Activated T-helper 17 cell treated with anti-CD3 and anti-CD28 coated beads, Interleukin-2, amount 50 U/mL, for 72 hours (primary cell): ENCODE results near the gene EPB41L2. TPM values are rescaled to one million over a fixed set of nuclear protein-coding genes. Genes with fewer than 3 reads are reported as not detected.
"Not testable (repeated sequence)": the region's sequence is repeated elsewhere in the genome, so short reads cannot be mapped to it uniquely, and the experiment has no call there.

ENCODE experiments used
- ATAC-seq: fragments of 150-1000 bp; cut with Tn5 transposase; replicated peaks from 2 replicates; pipeline ENCODE4 v1.10.0; 2021; ENCODE audit warnings: mild to moderate bottlenecking, moderate library complexity
- H3K27ac Mint-ChIP-seq: one replicate; pipeline ENCODE4 v1.8.0; 2022; ENCODE audit warnings: mixed read lengths
- H3K27me3 Mint-ChIP-seq: one replicate; pipeline ENCODE4 v1.8.0; 2022; ENCODE audit warnings: mixed read lengths
- H3K36me3 Mint-ChIP-seq: one replicate; pipeline ENCODE4 v1.8.0; 2022; ENCODE audit warnings: low read depth, mild to moderate bottlenecking, mixed read lengths
- H3K4me1 Mint-ChIP-seq: one replicate; pipeline ENCODE4 v1.8.0; 2022; ENCODE audit warnings: mixed read lengths
- H3K4me3 Mint-ChIP-seq: one replicate; pipeline ENCODE4 v1.8.0; 2022; ENCODE audit warnings: mild to moderate bottlenecking, mixed read lengths
- H3K9me3 Mint-ChIP-seq: one replicate; pipeline ENCODE4 v1.8.0; 2022; ENCODE audit warnings: mixed read lengths
- total RNA-seq, 2 donors: library from RNA; stranded (reverse); gene quantifications; one replicate each; pipeline ENCODE4 v1.2.3, GENCODE V29; 2022

The EPB41L2 gene
- total RNA-seq, 2 donors from 2014 or later, result 31.0 to 49.3 TPM

DNA sequence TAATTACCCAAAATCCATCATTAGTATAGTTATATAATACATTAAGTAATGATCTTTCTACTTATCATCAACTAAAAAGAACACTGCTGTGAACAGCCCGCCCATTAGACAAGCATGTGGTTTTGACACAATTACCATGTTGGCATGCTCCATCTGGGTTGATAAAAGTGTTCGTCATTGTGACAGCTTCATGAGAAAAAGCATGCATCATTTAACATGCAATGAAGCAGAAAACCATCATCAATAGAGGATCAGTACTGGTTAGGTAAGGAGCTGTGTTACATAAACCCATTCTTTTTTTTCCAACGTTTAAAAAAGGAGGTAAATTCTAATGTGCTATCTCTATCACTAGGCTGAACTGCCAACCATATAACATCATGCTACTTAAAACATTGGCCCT is 101.9 kb downstream of the EPB41L2 start:
- Mint-ChIP-seq H3K27ac (no peak overlapping the region), H3K9me3 (no peaks in the 10 kb centered on the region), H3K4me1 (no peaks in the 10 kb centered on the region), H3K36me3 (peaks cover 3% of the 10 kb centered on the region), H3K27me3 (no peaks in the 10 kb centered on the region), H3K4me3 (no peak overlapping the region)
- ATAC-seq, result no peak

DNA sequence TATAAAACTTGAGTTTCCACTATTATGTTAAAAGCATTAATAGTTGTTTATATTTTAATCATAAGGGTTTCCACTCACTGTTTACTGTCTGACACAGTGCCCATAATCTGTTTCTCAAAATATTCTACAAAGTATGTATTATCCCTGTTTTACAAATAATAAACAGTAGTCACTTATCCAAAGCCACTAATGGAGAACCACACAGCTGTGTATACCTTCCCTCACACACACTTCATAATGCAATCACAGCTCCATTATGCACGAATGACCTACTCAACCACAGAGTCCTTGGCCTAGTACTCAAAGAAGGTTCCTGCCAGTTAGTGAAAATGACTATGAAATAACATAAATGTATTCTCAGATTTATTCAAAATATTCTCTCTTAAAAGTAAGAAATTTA is 103.1 kb downstream of the EPB41L2 start:
- no peak for ATAC-seq
- no peaks in the 10 kb centered on the region for H3K4me1 Mint-ChIP-seq
- no peak overlapping the region for H3K27ac Mint-ChIP-seq
- H3K9me3 Mint-ChIP-seq, result no peaks in the 10 kb centered on the region
- no peak overlapping the region for H3K4me3 Mint-ChIP-seq
- H3K36me3 Mint-ChIP-seq, result peaks cover 15% of the 10 kb centered on the region
- H3K27me3 Mint-ChIP-seq, result no peaks in the 10 kb centered on the region

DNA sequence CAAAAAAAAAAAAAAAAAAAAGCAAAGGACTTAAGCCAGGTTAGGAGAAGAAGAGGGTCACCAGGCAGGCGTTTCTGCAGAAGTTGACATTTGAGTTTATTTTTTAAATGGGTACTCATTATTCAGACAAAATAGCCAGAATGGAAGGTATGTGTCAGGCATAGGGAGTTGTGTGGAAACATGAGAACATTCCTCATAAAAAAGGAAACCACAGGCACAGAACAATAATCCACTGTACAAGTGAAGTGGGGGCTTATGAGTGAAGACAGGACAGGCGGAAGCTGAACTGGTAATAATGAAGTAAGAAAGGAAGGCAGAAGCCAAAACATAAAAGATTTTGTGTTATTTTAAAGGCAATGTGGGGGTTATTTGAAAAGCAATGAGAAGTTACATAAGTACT is 104.6 kb downstream of the EPB41L2 start:
- no peak for ATAC-seq
- no peak overlapping the region for H3K4me3 Mint-ChIP-seq
- no peaks in the 10 kb centered on the region for H3K9me3 Mint-ChIP-seq
- H3K4me1 Mint-ChIP-seq, result no peaks in the 10 kb centered on the region
- no peaks in the 10 kb centered on the region for H3K27me3 Mint-ChIP-seq
- H3K27ac Mint-ChIP-seq, result no peak overlapping the region
- H3K36me3 Mint-ChIP-seq, result peaks cover 17% of the 10 kb centered on the region

DNA sequence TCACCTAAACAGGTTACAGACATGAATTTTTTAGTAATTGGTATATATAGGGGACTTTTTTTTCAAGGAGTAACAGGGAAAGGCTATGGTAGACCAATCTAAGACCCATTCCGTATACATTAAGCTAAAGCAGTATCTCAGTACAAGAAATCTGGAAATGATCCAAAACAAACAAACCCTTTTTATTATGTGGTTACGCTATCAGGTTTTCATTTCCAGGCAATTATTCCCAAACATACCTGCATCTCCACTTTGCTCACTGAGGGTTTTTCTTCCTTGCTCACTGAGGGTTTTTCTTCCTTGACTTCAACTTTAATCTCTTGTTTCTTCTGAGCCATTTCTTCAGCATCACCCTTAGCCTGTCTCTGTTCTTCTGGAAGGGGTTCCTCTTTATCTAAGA is 107.3 kb downstream of the EPB41L2 start:
- Mint-ChIP-seq H3K4me1 (no peaks in the 10 kb centered on the region), H3K4me3 (no peak overlapping the region), H3K9me3 (no peaks in the 10 kb centered on the region), H3K27ac (no peak overlapping the region), H3K36me3 (peaks cover 33% of the 10 kb centered on the region), H3K27me3 (no peaks in the 10 kb centered on the region)
- no peak for ATAC-seq

DNA sequence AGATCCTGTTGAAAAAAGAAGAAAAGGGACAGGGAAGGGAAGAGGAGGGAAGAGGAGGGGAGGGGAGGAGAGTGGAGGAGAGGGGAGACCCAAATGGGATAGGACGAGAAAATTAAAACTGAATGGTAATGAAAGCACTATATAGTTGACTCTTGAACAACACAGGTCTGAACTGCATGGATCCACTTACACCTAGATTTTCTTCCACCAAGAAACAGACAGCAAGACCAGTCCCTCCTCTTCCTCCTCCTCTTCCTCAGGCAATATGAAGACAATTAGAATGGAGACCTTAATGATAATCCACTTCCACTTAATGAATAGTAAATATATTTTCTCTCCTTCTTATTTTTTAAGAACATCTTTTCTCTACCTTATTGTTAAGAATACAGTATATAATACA is 113.5 kb downstream of the EPB41L2 start:
- no peaks in the 10 kb centered on the region for H3K4me1 Mint-ChIP-seq
- peaks cover 16% of the 10 kb centered on the region for H3K36me3 Mint-ChIP-seq
- H3K27me3 Mint-ChIP-seq, result no peaks in the 10 kb centered on the region
- H3K4me3 Mint-ChIP-seq, result no peak overlapping the region
- H3K27ac Mint-ChIP-seq, result no peak overlapping the region
- H3K9me3 Mint-ChIP-seq, result no peaks in the 10 kb centered on the region
- ATAC-seq, result no peak

DNA sequence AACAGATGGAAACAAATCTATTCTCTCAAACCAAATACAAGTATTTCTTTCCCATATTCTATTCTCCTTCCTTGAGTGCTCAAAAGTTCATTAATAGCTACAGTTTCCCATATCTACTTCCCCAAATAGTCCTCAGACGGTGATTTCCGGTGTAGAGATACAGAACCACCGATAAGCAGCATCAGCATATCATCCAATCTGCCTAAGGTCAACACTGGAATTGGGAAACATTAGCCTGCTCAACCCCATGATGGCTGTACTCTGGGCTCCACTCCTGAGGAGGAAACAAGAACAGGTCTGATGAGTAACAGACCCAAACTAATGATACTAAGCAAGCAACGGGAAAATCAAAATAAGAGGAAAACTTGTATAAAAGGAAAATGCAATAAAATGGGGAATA is 115.6 kb downstream of the EPB41L2 start:
- Mint-ChIP-seq H3K36me3 (peaks cover 10% of the 10 kb centered on the region), H3K27ac (no peak overlapping the region), H3K4me1 (no peaks in the 10 kb centered on the region), H3K4me3 (no peak overlapping the region), H3K9me3 (no peaks in the 10 kb centered on the region), H3K27me3 (no peaks in the 10 kb centered on the region)
- no peak for ATAC-seq

DNA sequence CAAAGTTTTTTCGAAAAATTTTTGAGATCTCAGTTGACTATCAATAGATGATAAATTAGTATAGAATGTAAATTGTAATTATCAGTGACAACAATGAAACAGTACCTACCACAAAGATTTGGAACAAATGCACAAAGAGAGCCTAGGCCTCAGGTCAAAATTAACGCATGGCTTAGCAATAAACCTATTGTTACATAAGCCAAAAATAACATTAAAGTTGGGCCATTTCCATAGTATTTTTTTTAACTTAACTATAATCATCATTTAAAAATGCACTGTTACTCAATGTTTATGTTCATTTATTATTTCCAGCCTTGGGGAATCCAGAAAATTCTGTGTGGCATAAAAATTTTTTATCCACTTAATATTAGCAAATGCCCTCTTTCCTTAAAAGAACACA is 117.0 kb downstream of the EPB41L2 start:
- Mint-ChIP-seq H3K4me3 (no peak overlapping the region), H3K27ac (no peak overlapping the region), H3K9me3 (no peaks in the 10 kb centered on the region), H3K4me1 (no peaks in the 10 kb centered on the region), H3K27me3 (no peaks in the 10 kb centered on the region), H3K36me3 (no peaks in the 10 kb centered on the region)
- ATAC-seq, result no peak

DNA sequence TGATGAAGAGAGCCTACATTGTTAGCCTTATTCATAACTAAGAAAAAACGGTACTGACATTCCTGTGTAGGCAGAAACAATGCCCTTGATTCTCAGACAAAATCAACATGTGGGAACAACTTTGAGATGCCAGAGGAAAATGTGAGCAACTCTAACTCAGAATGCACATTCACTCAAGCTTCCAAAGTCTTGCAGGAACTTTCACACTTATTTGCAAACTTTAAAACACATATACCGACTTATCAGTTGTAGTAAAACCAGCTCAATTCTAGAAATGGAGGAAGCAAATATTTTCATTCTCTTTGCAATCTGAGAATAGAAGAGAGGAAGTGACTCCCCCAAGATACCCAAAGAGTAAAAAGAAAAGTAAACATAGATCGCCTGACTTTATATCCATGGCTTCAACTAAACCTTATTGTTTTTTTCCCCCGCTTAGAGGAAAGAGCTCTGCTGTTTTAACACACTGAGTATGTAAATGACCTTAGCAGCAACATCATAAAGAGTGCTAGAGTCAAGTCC is 117.6 kb downstream of the EPB41L2 start:
- H3K36me3 Mint-ChIP-seq, result no peaks in the 10 kb centered on the region
- H3K9me3 Mint-ChIP-seq, result no peaks in the 10 kb centered on the region
- H3K4me1 Mint-ChIP-seq, result no peaks in the 10 kb centered on the region
- ATAC-seq, result no peak
- H3K4me3 Mint-ChIP-seq, result no peak overlapping the region
- no peak overlapping the region for H3K27ac Mint-ChIP-seq
- H3K27me3 Mint-ChIP-seq, result no peaks in the 10 kb centered on the region

DNA sequence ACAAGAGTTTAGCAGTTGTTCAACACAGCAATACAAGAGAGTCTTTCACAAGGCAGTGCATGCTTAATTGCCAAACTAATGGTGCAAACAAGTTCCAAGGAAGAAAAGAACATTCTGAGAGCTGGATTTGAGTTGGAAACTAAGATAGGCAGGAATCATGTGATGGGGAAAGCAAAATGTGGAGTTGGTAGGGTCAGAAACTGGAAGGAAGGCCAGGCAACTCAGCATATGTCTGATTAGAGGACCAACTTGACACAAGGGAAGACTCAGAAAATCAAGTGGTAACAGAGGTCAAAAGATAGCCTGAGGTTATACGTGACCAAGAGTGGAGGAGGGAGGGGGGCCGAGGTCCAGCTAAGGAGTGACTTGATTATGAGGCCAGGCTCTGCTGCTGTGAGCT is 118.6 kb downstream of the EPB41L2 start:
- no peaks in the 10 kb centered on the region for H3K27me3 Mint-ChIP-seq
- no peak overlapping the region for H3K4me3 Mint-ChIP-seq
- no peaks in the 10 kb centered on the region for H3K4me1 Mint-ChIP-seq
- H3K36me3 Mint-ChIP-seq, result no peaks in the 10 kb centered on the region
- no peaks in the 10 kb centered on the region for H3K9me3 Mint-ChIP-seq
- H3K27ac Mint-ChIP-seq, result no peak overlapping the region
- ATAC-seq, result no peak

DNA sequence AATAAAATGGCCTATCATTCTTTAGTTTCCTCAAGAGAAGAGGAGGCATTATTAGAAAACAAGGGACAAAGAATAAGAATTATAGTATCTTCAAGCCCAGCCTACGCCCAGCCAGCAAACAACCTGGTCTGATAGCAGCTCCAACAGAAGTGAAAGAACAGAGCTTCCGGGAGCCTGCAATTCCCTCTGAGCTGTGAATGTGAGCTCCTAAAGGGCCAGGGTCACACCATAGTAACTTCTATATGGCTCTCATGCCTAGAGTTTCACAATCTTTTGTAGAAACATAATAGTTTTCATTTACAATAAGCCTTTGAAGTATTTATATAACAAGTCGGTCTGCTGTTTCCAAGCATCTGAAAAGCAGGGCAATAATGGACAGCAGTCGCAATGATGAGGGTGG is 119.3 kb downstream of the EPB41L2 start:
- Mint-ChIP-seq H3K4me1 (no peaks in the 10 kb centered on the region), H3K9me3 (no peaks in the 10 kb centered on the region), H3K27me3 (no peaks in the 10 kb centered on the region), H3K27ac (no peak overlapping the region), H3K4me3 (no peak overlapping the region), H3K36me3 (no peaks in the 10 kb centered on the region)
- ATAC-seq, result no peak

DNA sequence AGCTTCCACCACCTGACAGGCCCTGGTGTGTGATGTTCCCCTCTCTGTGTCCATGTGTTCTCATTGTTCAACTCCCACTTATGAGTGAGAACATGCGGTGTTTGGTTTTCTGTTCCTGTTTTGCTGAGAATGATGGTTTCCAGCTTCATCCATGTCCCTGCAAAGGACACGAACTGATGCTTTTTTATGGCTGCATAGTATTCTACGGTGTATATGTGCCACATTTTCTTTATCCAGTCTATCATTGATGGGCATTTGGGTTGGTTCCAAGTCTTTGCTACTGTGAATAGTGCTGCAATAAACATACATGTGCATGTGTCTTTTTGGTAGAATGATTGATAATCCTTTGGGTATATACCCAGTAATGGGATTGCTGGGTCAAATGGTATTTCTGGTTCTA is 120.3 kb downstream of the EPB41L2 start:
- H3K4me3 Mint-ChIP-seq, H3K9me3 Mint-ChIP-seq, H3K36me3 Mint-ChIP-seq, ATAC-seq, H3K4me1 Mint-ChIP-seq, H3K27ac Mint-ChIP-seq, H3K27me3 Mint-ChIP-seq: not testable (repeated sequence)

DNA sequence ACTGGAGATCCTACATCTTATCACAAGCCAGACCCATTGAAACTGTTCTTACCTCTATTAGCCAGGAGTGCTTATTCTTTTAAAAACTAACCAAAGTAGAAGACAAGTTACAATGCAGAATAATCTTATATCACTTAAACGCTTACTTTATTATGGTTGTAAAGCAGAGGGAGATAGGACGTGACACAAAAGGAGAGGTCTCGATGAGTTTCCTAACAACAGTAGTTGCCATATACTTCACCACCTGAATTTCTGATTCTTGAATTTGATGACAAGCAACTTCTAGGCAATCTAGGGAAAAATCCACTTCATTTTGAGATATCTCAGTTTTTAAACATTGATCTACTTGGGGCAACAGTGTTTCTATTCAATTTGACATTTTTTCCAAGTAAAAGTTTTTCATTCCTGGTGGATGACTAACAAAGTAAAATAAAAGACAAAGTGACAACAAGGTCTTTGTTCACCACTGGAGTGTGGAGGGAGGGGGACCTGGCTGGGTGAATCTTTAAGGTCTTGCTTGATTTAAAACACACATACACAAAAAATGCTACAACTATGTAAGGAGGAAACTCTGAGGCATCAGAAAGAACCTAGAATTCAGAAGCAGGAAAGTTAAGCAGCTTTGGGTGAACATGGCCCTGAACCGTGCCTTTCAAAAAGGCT is 125.0 kb downstream of the EPB41L2 start:
- Mint-ChIP-seq H3K36me3 (no peaks in the 10 kb centered on the region), H3K4me1 (no peaks in the 10 kb centered on the region), H3K27me3 (no peaks in the 10 kb centered on the region), H3K27ac (no peak overlapping the region), H3K4me3 (no peak overlapping the region), H3K9me3 (no peaks in the 10 kb centered on the region)
- ATAC-seq, result no peak

DNA sequence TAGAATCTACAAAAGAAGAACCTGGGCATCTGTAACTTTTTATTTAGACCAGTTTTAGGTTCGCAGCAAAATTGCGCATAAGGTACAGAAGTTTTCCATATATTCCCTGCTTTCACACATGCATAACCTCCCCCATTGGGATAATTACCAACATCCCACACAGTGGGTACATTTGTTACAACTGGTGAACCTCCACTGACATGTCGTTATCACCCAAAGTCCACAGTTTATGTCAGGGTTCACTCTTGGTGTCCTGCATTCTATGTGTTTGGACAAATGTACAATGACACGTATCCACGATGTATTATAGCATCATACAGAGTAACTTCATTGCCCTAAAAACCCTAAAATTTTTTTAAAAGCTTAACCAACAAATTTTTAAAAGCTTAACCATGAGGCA is 126.1 kb downstream of the EPB41L2 start:
- H3K27ac Mint-ChIP-seq, result no peak overlapping the region
- no peaks in the 10 kb centered on the region for H3K36me3 Mint-ChIP-seq
- H3K4me1 Mint-ChIP-seq, result no peaks in the 10 kb centered on the region
- no peaks in the 10 kb centered on the region for H3K9me3 Mint-ChIP-seq
- H3K4me3 Mint-ChIP-seq, result no peak overlapping the region
- H3K27me3 Mint-ChIP-seq, result no peaks in the 10 kb centered on the region
- ATAC-seq, result no peak

DNA sequence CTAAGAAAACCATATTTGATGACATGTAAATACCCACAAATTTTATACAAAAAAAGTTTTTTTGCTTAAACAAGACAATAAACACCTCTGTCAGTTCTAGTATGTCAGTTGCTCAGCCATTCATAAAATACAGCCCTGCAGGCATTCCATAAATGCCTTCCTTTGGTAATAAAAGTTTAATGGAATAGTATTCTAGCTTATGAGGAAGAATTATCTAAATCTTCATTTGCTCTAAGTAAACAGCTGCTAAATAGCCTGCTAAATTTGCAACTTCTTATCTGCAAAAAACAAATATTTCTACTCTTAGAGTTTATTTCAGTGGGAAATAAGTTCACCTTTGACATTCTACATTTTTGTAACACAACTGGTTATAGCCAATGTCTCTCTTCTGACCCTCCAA is 127.1 kb downstream of the EPB41L2 start:
- no peak overlapping the region for H3K4me3 Mint-ChIP-seq
- H3K4me1 Mint-ChIP-seq, result no peaks in the 10 kb centered on the region
- no peak for ATAC-seq
- no peaks in the 10 kb centered on the region for H3K27me3 Mint-ChIP-seq
- no peaks in the 10 kb centered on the region for H3K9me3 Mint-ChIP-seq
- no peak overlapping the region for H3K27ac Mint-ChIP-seq
- no peaks in the 10 kb centered on the region for H3K36me3 Mint-ChIP-seq

DNA sequence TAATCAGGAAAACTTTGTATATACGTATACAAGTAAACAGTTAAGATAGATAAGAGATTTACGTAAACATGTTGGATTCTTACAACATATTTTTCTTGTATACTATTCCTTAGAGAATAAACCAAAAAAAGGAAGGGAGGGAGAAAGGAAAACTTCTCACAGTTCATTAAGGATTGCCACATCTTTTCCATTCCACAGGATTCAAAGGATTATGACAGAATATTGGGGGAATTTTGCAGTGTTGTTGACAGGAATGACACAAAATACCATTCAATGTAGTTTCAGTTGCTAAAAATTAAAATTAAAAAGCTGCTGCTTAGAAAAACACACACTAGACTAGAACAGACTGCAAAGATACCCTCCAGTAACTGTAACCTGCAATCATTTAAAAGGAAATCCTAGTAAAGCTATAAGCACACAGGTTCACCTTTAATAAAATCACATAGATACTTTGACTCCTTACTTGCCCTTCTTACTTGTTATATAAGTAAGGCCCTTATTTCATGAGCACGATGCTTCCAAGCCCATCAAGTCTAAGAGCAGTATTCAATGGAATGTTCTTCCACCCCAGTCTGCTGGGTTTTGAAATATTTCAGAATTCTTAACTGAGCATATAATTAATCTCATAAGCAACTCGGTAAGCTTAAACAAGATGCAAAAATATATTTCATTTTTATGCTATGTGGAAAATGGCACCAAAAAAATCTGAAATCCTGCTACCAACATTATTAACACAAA is 128.0 kb downstream of the EPB41L2 start:
- no peak for ATAC-seq
- no peaks in the 10 kb centered on the region for H3K36me3 Mint-ChIP-seq
- H3K27ac Mint-ChIP-seq, result no peak overlapping the region
- H3K9me3 Mint-ChIP-seq, result no peaks in the 10 kb centered on the region
- no peaks in the 10 kb centered on the region for H3K4me1 Mint-ChIP-seq
- no peaks in the 10 kb centered on the region for H3K27me3 Mint-ChIP-seq
- H3K4me3 Mint-ChIP-seq, result no peak overlapping the region
